Skeletal muscle satellite cell (primary cell): ENCODE measurements around the gene NRF1. TPM values are rescaled to one million over a fixed set of nuclear protein-coding genes. Genes with fewer than 3 reads are reported as not detected.
"Not testable (repeated sequence)": the region's sequence is repeated elsewhere in the genome, so short reads cannot be mapped to it uniquely, and the experiment has no call there.

ENCODE experiments used
- H3K27me3 ChIP-seq: 2 replicates; pipeline ENCODE4 v1.7.0; 2013; ENCODE audit warnings: low read length; ENCODE audit not compliant: control insufficient read depth, insufficient read depth
- H3K36me3 ChIP-seq: 2 replicates; pipeline ENCODE4 v1.7.0; 2013; ENCODE audit warnings: mild to moderate bottlenecking, control low read depth, low read length; ENCODE audit not compliant: insufficient read depth
- H3K4me1 ChIP-seq: 2 replicates; pipeline ENCODE4 v1.7.0; 2013; ENCODE audit warnings: low read length; ENCODE audit not compliant: control insufficient read depth, insufficient read depth
- H3K4me2 ChIP-seq: 2 replicates; pipeline ENCODE4 v1.7.0; 2013; ENCODE audit warnings: mild to moderate bottlenecking, low read length
- H3K4me3 ChIP-seq: 2 replicates; pipeline ENCODE4 v1.7.0; 2013; ENCODE audit warnings: low read length
- H3K9ac ChIP-seq: 2 replicates; pipeline ENCODE4 v1.7.0; 2013; ENCODE audit warnings: mild to moderate bottlenecking, low read depth, low read length, moderate library complexity
- H3K9me3 ChIP-seq: replicated peaks from 2 replicates; pipeline ENCODE4 v1.7.0; 2013; ENCODE audit warnings: mild to moderate bottlenecking, control low read depth, low read length
- total RNA-seq: library from RNA; depleted of rRNA; stranded (reverse); fragments of >200 nt; gene quantifications from 2 replicates; pipeline ENCODE4 v1.2.3, GENCODE V29; 2012; rRNA removed

Gene NRF1
- total RNA-seq: 8.1 and 10.7 TPM in 2 replicates

- H3K9ac ChIP-seq: peak within 1 kb of the TSS; percentile 88
- H3K9me3 ChIP-seq: no peaks in the 10 kb centered on the region
- H3K4me3 ChIP-seq: peak within 1 kb of the TSS; percentile 80
- H3K4me1 ChIP-seq: peaks cover 20% of the 10 kb centered on the region
- H3K4me2 ChIP-seq: peak within 1 kb of the TSS; percentile 96
- no peaks in the 10 kb centered on the region for H3K27me3 ChIP-seq
- H3K36me3 ChIP-seq: peaks cover 17% of the 10 kb centered on the region
Measured at GRCh38 chr7:129611246-129612111, at the start of gene NRF1. Gene NRF1 (plus strand): TSS chr7:129611720. CDS start chr7:129657352, 45,632 bp downstream.

GRCh38 chr7:129566323-129566722, 45.2 kb upstream of the NRF1 start:
- not testable (repeated sequence) for H3K4me3 ChIP-seq

GRCh38 chr7:129567377-129567776, 44.1 kb upstream of the NRF1 start:
- H3K27me3 ChIP-seq: peaks cover 7% of the 10 kb centered on the region
- H3K4me3 ChIP-seq: no peak overlapping the region
- H3K4me2 ChIP-seq: no peak overlapping the region
- H3K36me3 ChIP-seq: no peaks in the 10 kb centered on the region
- H3K9ac ChIP-seq: no peak overlapping the region
- peaks cover 12% of the 10 kb centered on the region for H3K4me1 ChIP-seq
- peaks cover 5% of the 10 kb centered on the region for H3K9me3 ChIP-seq

More at GRCh38 chr7:129566323-129566722, 45.2 kb upstream of the NRF1 start:
- not testable (repeated sequence) for H3K9ac ChIP-seq, H3K36me3 ChIP-seq, H3K4me2 ChIP-seq, H3K9me3 ChIP-seq
- peaks cover 13% of the 10 kb centered on the region for H3K27me3 ChIP-seq
- peaks cover 12% of the 10 kb centered on the region for H3K4me1 ChIP-seq

- H3K27me3 ChIP-seq: peaks cover 7% of the 10 kb centered on the region
- H3K9ac ChIP-seq: no peak overlapping the region
- peaks cover 5% of the 10 kb centered on the region for H3K9me3 ChIP-seq
- H3K4me2 ChIP-seq: no peak overlapping the region
- peaks cover 12% of the 10 kb centered on the region for H3K4me1 ChIP-seq
- H3K4me3 ChIP-seq: no peak overlapping the region
- no peaks in the 10 kb centered on the region for H3K36me3 ChIP-seq
Measured at GRCh38 chr7:129568240-129568639, 43.3 kb upstream of the NRF1 start.

- Histone ChIP-seq H3K9me3 (peaks cover 5% of the 10 kb centered on the region), H3K36me3 (no peaks in the 10 kb centered on the region), H3K4me2 (peak overlapping the region; percentile 31), H3K4me3 (peak overlapping the region; percentile 10), H3K9ac (peak overlapping the region; percentile 36), H3K27me3 (peaks cover 4% of the 10 kb centered on the region), H3K4me1 (peaks cover 14% of the 10 kb centered on the region)
Measured at GRCh38 chr7:129569326-129569725, 42.2 kb upstream of the NRF1 start.

- peaks cover 19% of the 10 kb centered on the region for H3K4me1 ChIP-seq
- H3K36me3 ChIP-seq: no peaks in the 10 kb centered on the region
- peak overlapping the region; percentile 10 for H3K4me3 ChIP-seq
- H3K9ac ChIP-seq: peak overlapping the region; percentile 36
- peak overlapping the region; percentile 31 for H3K4me2 ChIP-seq
- H3K27me3 ChIP-seq: peaks cover 3% of the 10 kb centered on the region
- peaks cover 5% of the 10 kb centered on the region for H3K9me3 ChIP-seq
Measured at GRCh38 chr7:129569811-129570215, 41.7 kb upstream of the NRF1 start.

- no peaks in the 10 kb centered on the region for H3K36me3 ChIP-seq
- H3K4me1 ChIP-seq: peaks cover 20% of the 10 kb centered on the region
- peaks cover 5% of the 10 kb centered on the region for H3K9me3 ChIP-seq
- no peak overlapping the region for H3K4me3 ChIP-seq
- no peak overlapping the region for H3K9ac ChIP-seq
- no peaks in the 10 kb centered on the region for H3K27me3 ChIP-seq
- H3K4me2 ChIP-seq: no peak overlapping the region
Measured at GRCh38 chr7:129571201-129571600, 40.3 kb upstream of the NRF1 start.

- Histone ChIP-seq H3K4me3 (no peak overlapping the region), H3K9ac (no peak overlapping the region), H3K4me2 (no peak overlapping the region), H3K27me3 (no peaks in the 10 kb centered on the region), H3K9me3 (peaks cover 3% of the 10 kb centered on the region), H3K36me3 (no peaks in the 10 kb centered on the region), H3K4me1 (peaks cover 20% of the 10 kb centered on the region)
Measured at GRCh38 chr7:129572205-129572604, 39.3 kb upstream of the NRF1 start.

- peaks cover 15% of the 10 kb centered on the region for H3K4me1 ChIP-seq
- no peaks in the 10 kb centered on the region for H3K36me3 ChIP-seq
- H3K4me3 ChIP-seq: no peak overlapping the region
- peaks cover 8% of the 10 kb centered on the region for H3K9me3 ChIP-seq
- H3K27me3 ChIP-seq: no peaks in the 10 kb centered on the region
- H3K4me2 ChIP-seq: peak overlapping the region; percentile 5
- H3K9ac ChIP-seq: no peak overlapping the region
Measured at GRCh38 chr7:129574487-129574886, 37.0 kb upstream of the NRF1 start.

- peaks cover 8% of the 10 kb centered on the region for H3K9me3 ChIP-seq
- peaks cover 8% of the 10 kb centered on the region for H3K4me1 ChIP-seq
- H3K27me3 ChIP-seq: no peaks in the 10 kb centered on the region
- no peaks in the 10 kb centered on the region for H3K36me3 ChIP-seq
- H3K4me2 ChIP-seq: no peak overlapping the region
- H3K9ac ChIP-seq: no peak overlapping the region
- H3K4me3 ChIP-seq: no peak overlapping the region
Measured at GRCh38 chr7:129575699-129576098, 35.8 kb upstream of the NRF1 start.

- Histone ChIP-seq H3K4me3 (no peak overlapping the region), H3K27me3 (no peaks in the 10 kb centered on the region), H3K4me2 (no peak overlapping the region), H3K9ac (no peak overlapping the region), H3K9me3 (peaks cover 8% of the 10 kb centered on the region), H3K4me1 (peaks cover 8% of the 10 kb centered on the region), H3K36me3 (no peaks in the 10 kb centered on the region)
Measured at GRCh38 chr7:129576138-129576537, 35.4 kb upstream of the NRF1 start.

- peaks cover 8% of the 10 kb centered on the region for H3K4me1 ChIP-seq
- peaks cover 8% of the 10 kb centered on the region for H3K9me3 ChIP-seq
- no peaks in the 10 kb centered on the region for H3K27me3 ChIP-seq
- no peak overlapping the region for H3K9ac ChIP-seq
- no peaks in the 10 kb centered on the region for H3K36me3 ChIP-seq
- no peak overlapping the region for H3K4me2 ChIP-seq
- no peak overlapping the region for H3K4me3 ChIP-seq
Measured at GRCh38 chr7:129578829-129579228, 32.7 kb upstream of the NRF1 start.
